ENCODE measurements around the gene DTYMK. TPM values are rescaled to one million over a fixed set of nuclear protein-coding genes. Genes with fewer than 3 reads are reported as not detected.
A peak's percentile ranks its signal among the peaks of the same experiment; 100 is the strongest.

DTYMK gene
- total RNA-seq, 1 experiment from 2014 or later = 87.7 TPM

DNA sequence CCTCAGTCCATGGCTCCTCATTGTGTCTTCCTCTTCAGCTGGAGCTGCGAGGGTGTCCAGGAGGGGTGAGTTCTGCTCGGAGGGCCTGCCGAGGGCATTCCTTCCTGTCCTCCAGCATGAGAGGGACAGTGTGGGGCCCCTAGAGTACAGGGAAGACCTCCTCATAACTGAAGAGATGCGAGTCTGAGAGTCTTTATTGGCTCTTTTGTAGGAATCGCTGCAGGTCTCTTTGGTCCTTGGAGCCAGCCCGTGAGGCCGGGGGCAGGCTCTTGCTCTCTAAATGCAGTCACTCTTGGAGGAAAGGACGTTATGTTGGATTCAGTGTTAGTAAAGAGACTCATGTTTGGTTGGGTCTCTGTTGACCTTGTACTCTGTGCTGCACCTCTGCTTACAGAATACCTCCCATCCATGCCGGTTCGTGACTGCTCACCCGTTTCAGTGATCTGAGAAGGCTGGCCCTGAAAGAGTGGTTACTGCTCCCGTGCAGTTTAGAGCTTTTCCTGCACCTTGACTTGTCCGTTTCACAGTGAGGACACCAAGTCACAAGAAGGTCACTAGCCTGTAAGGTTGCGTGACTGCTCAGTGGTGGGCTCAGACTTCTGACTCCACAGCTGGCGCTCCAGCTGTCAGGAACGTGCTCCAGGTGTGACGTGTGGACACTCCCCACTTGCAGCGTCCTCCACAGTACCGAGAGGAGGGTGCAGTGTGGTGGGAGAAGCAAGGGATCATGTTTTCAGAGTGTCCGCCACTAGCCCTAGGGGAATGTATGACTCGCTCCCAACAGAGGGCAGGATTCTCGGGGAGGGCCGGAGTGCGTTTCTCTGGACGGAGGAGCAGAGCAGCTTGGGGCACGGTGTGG is 41.3 kb downstream of the DTYMK start:
- H3K9me3 ChIP-seq = no peaks in the 10 kb centered on the region
- no peak for DNase-seq
- no peaks in the 10 kb centered on the region for H3K27me3 ChIP-seq
- H3K36me3 ChIP-seq = peaks cover 8% of the 10 kb centered on the region
- no peak overlapping the region for H3K4me3 ChIP-seq

DNA sequence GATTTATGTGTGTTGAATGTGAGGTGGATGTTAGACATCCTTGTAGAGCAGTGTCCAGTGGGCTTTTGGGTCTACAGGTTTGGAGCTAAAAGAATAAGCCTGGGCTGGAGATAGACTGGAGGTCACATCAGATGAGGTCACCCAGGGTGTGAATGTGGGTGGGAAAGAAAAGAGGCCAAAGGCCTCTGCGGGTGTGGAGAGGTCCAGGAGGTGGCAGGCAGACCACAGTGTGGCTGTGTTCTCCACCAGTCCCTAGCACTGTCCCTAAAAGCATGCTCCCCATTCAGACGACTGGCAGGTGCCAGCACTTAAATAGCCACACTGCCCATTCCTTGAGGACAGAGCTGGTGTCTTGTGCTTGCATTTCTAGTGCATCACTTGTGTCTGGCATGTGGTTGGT is 45.0 kb downstream of the DTYMK start:
- H3K27me3 ChIP-seq = no peaks in the 10 kb centered on the region

DNA sequence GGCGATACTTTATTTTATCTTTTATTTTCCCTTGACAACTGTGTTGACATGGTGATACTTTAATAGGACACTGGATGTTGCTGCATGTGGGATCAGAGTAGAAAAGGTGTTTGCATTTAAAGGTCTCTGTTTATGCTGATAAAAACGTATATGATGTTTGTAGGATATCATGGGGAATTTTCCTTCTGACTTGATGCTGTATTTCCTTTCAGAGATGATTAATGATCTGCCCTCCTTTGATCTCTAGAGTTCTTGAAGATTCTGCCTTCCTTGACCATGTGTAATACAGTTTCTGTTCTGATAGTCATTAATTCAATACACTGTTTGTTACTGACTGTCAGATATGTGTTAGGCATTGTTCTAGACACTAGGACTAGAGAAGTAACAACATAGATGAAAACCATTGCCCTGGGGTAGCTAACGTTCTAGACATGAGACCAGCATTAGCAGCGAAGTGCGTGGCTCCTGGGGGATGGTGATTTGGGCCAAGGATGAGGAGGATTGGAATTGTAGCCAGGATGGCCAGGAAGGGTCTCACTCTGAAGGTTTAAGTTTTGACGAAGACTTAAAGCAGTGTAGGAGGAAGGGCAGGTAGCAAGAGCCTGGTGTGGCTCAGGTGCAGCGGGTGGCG is 46.3 kb downstream of the DTYMK start:
- Histone ChIP-seq H3K9me3 (no peaks in the 10 kb centered on the region), H3K4me3 (no peak overlapping the region), H3K27me3 (no peaks in the 10 kb centered on the region), H3K36me3 (peaks cover 28% of the 10 kb centered on the region)
- DNase-seq = no peak

More for the DNA sequence above, 45.0 kb downstream of the DTYMK start:
- Histone ChIP-seq H3K9me3 (no peaks in the 10 kb centered on the region), H3K36me3 (peaks cover 19% of the 10 kb centered on the region), H3K4me3 (no peak overlapping the region)
- no peak for DNase-seq

DNA sequence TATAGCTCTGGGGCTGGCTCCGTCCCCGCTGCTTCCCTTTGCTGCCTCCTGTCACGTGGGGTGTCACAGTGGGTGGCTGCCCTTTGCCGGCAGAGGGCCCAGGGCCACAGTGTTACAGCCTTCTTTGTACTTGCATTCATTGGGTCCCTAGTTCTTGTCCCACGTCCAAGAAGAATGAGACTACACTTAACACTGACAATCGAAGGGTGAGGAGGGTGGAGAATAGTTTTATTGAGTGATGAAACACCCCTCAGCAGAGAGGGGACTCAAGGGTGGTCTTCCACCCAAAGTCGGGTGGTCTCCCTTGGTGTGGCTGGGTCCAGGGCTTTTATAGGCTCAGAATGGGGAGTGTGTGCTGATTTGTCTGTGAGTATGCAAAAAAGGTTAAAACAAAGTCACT is 47.2 kb downstream of the DTYMK start:
- no peaks in the 10 kb centered on the region for H3K9me3 ChIP-seq
- peaks cover 37% of the 10 kb centered on the region for H3K36me3 ChIP-seq
- H3K27me3 ChIP-seq = no peaks in the 10 kb centered on the region
- no peak for DNase-seq
- H3K4me3 ChIP-seq = no peak overlapping the region

DNA sequence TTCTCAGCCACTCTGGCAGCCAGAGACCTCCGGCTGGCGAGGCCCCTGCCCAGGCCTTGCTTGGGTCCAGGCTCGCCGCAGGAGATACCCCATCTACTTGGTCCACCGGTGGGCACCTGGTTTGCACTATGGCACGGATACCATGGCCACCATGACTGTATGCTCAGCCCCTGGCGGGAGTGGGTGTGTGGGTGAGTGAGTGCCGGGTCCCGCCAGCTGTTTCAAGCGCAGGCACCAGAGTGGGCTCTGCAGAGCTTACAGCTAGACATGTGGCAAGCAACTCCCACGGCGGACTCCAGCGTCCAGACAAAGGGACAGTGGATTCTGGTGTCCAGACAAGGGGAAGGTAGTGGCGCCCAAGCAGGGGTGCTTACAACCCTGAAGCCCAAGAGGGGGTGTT is 47.7 kb downstream of the DTYMK start:
- Histone ChIP-seq H3K36me3 (peaks cover 38% of the 10 kb centered on the region), H3K27me3 (no peaks in the 10 kb centered on the region), H3K4me3 (peak overlapping the region; percentile 76), H3K9me3 (no peaks in the 10 kb centered on the region)
- DNase-seq = no peak

DNA sequence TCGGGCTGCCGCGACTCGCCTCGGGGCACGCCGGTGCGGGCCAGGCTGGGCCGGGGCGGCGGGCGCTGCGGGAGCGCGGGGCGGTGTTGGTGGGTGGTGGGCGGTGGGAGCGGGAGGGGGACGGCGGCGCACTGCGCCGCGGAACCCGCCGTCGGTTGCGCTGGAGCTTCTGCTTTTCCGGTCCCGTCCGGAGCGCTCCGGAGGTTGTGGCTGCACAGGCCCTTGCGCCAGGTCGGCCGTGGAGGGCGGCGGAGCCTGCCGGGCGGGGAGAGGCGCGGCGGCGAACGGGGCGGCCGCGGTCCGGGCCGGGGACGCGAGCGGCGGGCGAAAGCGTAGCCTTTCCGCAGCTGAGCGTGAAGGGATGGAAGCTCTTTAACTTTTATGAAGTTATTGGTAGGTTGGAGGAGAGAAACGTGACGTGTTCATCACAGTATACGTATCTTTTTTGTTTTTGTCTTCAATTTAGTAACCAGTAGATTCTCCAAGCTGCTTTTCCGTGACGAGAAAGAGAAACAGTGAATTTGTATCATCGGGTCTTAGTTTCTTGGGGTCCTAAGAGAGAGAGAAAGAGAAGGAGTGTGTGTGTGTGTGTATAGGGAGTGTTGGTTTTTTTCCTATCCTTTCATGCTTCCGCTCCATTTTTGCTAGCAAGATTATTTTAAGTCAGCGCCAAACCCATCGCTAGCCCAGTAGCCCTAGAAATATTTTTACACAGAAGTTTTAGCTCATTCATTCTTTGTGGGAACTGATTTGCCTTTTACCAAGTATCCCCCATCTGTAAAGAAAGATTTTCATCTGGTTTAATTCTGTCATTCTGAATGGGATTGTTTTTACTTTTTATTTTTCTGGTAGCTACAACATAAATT is 48.6 kb downstream of the DTYMK start:
- H3K4me3 ChIP-seq = peak overlapping the region; percentile 76
- no peaks in the 10 kb centered on the region for H3K9me3 ChIP-seq
- DNase-seq = peak; percentile 61
- H3K27me3 ChIP-seq = no peaks in the 10 kb centered on the region
- peaks cover 43% of the 10 kb centered on the region for H3K36me3 ChIP-seq

DNA sequence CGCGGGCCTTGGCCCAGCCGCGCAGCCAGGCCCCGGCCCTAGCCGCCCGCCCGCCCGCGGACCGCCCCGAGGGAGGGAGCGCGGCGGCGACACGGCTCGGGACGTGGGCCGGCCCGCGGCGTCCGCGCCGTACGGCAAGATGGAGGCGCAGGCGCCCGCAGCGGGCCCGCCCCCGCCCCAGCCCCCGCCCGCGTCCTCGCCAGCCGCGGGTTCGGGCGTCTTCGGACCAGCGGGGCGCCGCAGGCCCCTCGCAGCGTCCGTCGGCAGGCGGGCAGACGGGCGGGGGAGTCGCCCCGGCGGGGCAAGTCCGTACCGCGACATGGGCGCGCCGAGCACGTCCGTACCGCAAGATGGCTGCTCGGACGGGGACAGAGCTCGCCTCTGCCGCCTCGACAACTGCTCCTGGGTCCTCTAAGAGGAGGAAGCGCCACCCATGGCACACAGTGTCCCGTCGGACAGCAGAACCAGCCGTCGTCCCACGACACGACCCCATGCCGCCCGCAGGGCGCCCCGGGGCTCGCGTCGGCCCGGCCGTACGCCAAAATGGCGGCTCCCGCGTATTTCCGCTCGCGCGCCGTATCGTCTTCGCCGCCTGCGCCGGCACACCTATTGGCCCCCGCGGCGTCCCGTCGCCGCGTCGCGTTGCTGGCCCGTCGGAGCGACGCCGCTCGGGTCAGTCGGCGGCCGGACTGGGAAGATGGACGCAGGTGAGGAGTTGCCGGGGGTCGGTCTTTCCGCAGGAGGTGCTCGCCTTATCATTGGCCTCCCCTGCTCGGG is 49.4 kb downstream of the DTYMK start, which contains the start of the genes ATG4B and THAP4:
ATG4B (plus strand) TSS at position 676 of the 777 bp plus-strand sequence; CDS start at position 698, 22 bp downstream.
THAP4 (minus strand) TSS at position 141 of the 777 bp plus-strand sequence. CDS start 141 bp downstream, outside the sequence.
- Histone ChIP-seq H3K9me3 (no peaks in the 10 kb centered on the region), H3K27me3 (no peaks in the 10 kb centered on the region), H3K36me3 (peaks cover 51% of the 10 kb centered on the region), H3K4me3 (peak within 1 kb of the TSS; percentile 76)
- DNase-seq = peak; percentile 87

DNA sequence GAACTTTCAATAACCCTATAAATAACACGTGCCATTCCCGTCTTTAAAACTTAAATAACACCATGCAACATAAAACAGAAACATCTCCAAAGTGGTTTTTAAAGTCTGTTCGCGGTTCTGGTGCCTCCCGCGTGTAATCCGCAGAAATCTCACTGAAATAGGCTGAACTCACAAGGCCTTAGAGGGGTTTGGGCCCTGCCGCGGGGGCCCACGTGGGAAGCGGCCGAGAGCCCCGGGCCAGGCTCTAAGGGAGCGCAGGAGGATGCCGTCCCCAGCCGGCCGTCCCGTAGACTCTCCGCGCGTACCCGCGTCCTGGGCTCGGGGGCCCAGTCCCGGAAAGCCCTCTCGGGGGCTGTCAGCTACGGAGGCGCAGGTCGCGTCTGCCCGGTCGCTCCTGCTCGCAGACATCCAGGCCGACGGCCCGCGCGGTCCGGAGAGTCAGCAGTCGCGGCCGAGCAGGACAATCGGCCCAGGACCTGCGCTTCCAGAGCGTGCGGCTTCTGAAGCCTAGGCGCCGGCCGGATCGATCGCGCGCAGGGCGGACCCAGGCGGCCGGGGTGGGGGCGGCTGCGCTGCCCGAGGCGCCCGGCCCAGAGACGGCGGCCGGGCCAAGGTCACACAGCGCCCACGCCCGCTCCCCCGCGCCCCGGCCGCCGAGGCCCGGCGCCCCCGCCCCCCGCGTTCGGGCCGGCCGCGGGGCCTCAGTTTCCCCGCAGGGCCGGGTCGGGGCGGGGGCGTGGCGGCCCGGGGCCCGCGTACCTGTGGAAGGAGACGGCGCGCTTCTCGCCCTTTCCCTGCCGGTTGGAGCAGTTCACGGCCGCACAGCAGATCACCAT is 50.2 kb downstream of the DTYMK start:
- peak; percentile 51 for DNase-seq
- H3K27me3 ChIP-seq = no peaks in the 10 kb centered on the region
- no peaks in the 10 kb centered on the region for H3K9me3 ChIP-seq
- peak overlapping the region; percentile 76 for H3K4me3 ChIP-seq
- peaks cover 57% of the 10 kb centered on the region for H3K36me3 ChIP-seq

DNA sequence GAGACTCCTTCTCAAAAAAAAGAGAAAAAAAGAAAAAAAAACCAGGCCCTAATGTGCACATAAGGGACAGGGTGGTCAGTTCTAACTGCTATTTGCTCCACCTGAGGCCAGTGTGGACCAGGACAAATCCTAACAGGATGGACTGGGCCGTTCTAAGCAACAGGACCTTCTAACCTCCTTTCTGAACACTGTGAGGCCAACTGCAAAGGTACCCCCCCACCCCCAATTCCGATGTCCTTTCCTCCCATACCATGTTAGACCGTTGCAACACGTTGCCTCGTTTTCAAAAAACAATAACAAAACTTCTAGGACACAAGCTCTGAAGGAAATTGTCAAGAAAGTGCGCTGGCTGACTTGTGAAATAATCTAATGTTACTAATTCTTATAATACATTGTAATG is 50.9 kb downstream of the DTYMK start:
- H3K36me3 ChIP-seq = peaks cover 63% of the 10 kb centered on the region
- H3K27me3 ChIP-seq = no peaks in the 10 kb centered on the region
- peak overlapping the region; percentile 76 for H3K4me3 ChIP-seq
- no peak for DNase-seq
- no peaks in the 10 kb centered on the region for H3K9me3 ChIP-seq

DNA sequence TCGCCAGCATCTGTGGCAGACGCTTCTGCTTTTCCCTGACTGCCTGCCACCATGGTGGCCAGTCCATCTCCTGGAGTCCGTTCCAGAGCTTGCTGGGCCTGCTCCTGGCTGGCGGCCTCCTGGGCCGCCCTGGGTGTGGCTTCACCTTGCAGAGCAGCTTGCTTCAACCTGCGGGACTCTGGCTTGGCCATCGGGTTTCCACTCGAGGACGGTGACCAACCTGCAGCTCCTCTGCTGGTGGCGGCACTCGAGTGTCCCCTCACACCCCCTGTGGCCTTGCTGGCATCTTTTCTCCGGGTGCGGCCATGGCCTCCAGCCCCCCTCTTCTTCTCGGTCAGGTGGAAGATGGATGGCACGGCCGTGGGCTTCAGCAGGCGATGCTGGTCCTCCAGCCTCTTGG is 53.1 kb downstream of the DTYMK start:
- no peak for DNase-seq
- peaks cover 68% of the 10 kb centered on the region for H3K36me3 ChIP-seq
- no peak overlapping the region for H3K4me3 ChIP-seq
- H3K9me3 ChIP-seq = no peaks in the 10 kb centered on the region
- H3K27me3 ChIP-seq = no peaks in the 10 kb centered on the region

DNA sequence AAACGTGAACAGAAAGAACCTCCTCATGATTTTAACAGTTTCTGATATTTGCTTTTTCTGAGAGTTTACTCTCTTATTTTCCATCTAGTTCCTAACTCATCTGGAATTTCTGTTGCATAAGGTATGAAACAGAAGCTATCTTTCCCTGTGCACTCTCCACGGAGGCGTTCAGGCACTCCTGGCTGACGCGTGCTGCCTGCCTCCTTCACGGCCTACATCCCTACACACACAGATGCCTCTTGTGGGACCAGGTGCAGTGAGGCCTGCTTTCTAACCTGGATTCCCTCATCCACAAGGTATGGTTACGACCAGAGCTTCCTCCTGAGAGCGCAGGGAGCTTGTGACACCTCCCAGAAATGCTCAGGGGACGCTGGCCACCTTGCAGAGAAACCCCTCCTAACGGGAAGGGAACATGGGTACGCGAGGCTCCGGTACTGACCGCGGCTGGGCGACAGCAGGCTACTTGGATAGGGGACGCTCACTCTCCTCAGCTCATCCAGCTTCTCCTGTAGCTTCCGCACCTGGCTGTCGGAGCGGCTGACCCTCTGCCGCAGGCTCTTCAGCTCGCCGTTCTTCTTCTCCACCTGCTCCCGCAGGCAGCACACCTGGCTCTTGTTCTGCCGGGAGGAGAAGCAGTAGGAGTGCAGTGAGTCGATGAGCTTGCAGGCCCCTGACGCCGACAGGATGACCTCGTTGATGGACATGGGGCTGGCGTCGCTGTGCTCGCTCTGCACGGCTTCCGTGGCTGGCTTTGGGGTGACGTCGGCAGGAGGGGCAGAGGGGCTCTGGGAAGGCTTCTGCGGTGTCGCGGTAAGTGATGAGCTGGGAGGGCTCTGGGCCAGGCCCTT is 53.9 kb downstream of the DTYMK start:
- H3K4me3 ChIP-seq = no peak overlapping the region
- no peaks in the 10 kb centered on the region for H3K9me3 ChIP-seq
- DNase-seq = no peak
- H3K36me3 ChIP-seq = peaks cover 72% of the 10 kb centered on the region
- H3K27me3 ChIP-seq = no peaks in the 10 kb centered on the region

DNA sequence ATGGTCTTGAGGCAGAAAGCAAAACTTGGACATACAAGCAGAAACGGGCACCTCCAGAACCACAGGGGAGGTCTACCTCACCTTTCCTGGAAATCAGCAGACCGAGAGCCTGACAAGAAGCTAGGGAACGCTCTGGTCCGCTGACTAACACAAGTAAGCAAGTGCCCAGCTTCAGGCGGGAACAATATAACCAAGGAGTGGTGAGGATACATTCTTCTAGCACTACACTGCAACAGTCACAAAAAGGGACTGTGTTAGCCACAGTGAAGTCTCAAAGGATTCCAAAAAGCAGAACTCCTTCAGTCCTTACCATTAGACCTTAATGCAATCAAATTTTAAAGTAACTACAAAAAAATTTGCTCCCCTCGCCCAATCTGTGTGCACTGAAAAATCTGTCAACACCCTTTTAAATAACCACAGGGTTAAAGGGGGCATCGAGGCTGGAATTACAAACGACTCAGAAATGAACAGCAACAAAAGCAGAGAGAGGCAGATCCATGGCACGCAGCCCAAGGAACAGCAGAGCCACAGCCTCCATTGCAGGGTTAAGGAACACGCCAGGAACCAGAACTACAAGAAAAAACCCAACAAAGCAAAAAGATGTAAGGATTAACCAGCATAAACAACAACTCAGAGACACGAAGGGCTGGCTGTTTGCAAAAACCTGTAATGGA is 56.7 kb downstream of the DTYMK start:
- Histone ChIP-seq H3K27me3 (no peaks in the 10 kb centered on the region), H3K4me3 (no peak overlapping the region), H3K9me3 (no peaks in the 10 kb centered on the region), H3K36me3 (peaks cover 76% of the 10 kb centered on the region)
- DNase-seq = no peak

DNA sequence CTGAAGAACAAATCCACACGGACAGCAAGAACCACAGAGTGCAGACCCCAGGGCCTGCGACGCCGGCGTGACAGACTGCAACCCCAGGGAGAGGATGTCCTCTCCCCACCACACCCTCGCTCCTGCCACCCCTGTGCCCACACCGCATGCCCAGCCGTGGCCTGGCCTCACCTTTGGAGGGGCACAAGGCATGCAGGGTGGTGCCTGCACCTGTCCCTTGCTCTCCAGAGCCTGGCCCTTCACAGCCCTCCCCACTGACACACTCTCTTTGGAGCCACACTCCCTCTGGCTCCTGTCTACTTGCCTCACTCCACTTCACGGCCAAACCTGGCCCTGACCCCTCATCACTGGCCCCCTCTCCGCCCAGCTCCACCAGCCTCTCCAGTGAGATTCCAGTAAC is 58.9 kb downstream of the DTYMK start:
- Histone ChIP-seq H3K9me3 (no peaks in the 10 kb centered on the region), H3K4me3 (no peak overlapping the region), H3K36me3 (peaks cover 69% of the 10 kb centered on the region), H3K27me3 (no peaks in the 10 kb centered on the region)
- no peak for DNase-seq
